Right renal pelvis (tissue), 4 donors: ENCODE data around the gene THSD8. TPM values are rescaled to one million over a fixed set of nuclear protein-coding genes. Genes with fewer than 3 reads are reported as not detected.
"Not testable (repeated sequence)": the region's sequence is repeated elsewhere in the genome, so short reads cannot be mapped to it uniquely, and the experiment has no call there.

Experiments
- DNase-seq, 4 donors: peaks; one replicate each; pipeline ENCODE4 v3.0.0-alpha.2; 2013; ENCODE audit warnings: low read depth in 4 of 4, low spot score in 3 of 4, missing footprints in 1 of 4
- polyA plus RNA-seq, 4 donors: library from polyadenylated mRNA; unstranded; fragments of 120-200 nt; gene quantifications; one replicate each; pipeline ENCODE4 v1.2.1, GENCODE V29; 2013; ENCODE audit not compliant: insufficient read length in 4 of 4

THSD8 gene
- polyA plus RNA-seq, 4 donors = 5.6 to 13.3 (median 7.5) TPM

DNA sequence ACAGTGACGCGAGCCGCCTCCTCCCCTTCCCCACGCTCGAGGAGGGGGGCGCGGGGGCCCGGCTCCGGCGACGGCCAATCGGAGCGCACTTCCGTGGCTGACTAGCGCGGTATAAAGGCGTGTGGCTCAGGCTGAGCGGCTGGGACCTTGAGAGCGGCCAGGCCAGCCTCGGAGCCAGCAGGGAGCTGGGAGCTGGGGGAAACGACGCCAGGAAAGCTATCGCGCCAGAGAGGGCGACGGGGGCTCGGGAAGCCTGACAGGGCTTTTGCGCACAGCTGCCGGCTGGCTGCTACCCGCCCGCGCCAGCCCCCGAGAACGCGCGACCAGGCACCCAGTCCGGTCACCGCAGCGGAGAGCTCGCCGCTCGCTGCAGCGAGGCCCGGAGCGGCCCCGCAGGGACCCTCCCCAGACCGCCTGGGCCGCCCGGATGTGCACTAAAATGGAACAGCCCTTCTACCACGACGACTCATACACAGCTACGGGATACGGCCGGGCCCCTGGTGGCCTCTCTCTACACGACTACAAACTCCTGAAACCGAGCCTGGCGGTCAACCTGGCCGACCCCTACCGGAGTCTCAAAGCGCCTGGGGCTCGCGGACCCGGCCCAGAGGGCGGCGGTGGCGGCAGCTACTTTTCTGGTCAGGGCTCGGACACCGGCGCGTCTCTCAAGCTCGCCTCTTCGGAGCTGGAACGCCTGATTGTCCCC lies 10.4 kb upstream of the THSD8 start, which contains the start of gene JUNB:
TSS of gene JUNB (plus strand) at position 142 of the 706 bp plus-strand sequence. CDS start at position 428, 286 bp downstream.
- peak in 1 of 4 donors; percentile 85 for DNase-seq

DNA sequence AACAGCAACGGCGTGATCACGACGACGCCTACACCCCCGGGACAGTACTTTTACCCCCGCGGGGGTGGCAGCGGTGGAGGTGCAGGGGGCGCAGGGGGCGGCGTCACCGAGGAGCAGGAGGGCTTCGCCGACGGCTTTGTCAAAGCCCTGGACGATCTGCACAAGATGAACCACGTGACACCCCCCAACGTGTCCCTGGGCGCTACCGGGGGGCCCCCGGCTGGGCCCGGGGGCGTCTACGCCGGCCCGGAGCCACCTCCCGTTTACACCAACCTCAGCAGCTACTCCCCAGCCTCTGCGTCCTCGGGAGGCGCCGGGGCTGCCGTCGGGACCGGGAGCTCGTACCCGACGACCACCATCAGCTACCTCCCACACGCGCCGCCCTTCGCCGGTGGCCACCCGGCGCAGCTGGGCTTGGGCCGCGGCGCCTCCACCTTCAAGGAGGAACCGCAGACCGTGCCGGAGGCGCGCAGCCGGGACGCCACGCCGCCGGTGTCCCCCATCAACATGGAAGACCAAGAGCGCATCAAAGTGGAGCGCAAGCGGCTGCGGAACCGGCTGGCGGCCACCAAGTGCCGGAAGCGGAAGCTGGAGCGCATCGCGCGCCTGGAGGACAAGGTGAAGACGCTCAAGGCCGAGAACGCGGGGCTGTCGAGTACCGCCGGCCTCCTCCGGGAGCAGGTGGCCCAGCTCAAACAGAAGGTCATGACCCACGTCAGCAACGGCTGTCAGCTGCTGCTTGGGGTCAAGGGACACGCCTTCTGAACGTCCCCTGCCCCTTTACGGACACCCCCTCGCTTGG lies 9.6 kb upstream of the THSD8 start:
- DNase-seq = no peak

DNA sequence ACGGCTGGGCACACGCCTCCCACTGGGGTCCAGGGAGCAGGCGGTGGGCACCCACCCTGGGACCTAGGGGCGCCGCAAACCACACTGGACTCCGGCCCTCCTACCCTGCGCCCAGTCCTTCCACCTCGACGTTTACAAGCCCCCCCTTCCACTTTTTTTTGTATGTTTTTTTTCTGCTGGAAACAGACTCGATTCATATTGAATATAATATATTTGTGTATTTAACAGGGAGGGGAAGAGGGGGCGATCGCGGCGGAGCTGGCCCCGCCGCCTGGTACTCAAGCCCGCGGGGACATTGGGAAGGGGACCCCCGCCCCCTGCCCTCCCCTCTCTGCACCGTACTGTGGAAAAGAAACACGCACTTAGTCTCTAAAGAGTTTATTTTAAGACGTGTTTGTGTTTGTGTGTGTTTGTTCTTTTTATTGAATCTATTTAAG lies 9.0 kb upstream of the THSD8 start:
- DNase-seq = no peak

DNA sequence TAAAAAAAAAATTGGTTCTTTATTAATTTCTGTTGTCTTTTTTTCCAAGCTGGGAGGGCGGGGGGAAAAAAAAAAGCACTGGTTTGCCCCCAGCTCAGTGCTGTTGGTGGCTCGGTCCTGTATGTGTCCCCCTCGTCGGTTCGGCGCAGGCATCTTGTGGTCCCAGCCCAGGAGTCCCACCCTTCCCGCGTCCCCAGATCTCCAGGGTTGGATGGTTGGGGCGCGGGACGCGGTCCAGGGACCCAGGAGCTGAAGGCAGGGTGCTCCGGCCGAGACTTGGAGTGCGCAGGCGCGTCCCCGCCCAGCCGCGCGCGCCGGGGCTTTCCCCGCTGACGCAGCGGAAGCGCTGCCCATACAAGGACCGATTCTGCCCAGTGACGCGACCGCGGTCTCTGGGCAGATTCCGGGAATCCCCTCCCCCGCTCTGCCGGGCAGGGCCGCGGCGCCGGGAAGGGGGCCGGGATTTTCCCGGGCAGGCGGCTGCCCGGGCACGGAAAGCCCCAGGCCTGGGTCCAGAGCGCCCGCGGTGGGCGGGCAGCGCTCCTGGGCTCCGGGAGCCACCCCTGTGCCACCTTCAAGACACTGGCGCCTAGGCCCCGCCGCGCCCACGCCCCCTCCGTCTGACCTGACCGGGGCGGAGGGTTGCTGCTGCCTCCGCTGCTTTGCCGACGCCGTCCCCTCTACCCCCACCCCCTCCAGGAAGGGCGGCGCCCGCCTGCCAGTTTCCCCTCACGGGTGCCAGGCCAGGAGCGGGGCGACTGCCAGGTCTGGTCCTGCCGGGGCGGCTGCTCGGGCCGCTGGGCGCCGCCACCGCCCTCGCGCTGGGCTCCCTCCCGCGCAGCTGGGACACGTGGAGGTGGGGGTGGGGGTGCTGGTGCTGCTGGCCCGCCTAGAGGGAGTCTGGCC lies 8.3 kb upstream of the THSD8 start:
- peak in 2 of 4 donors; percentile 87 to 94 for DNase-seq

DNA sequence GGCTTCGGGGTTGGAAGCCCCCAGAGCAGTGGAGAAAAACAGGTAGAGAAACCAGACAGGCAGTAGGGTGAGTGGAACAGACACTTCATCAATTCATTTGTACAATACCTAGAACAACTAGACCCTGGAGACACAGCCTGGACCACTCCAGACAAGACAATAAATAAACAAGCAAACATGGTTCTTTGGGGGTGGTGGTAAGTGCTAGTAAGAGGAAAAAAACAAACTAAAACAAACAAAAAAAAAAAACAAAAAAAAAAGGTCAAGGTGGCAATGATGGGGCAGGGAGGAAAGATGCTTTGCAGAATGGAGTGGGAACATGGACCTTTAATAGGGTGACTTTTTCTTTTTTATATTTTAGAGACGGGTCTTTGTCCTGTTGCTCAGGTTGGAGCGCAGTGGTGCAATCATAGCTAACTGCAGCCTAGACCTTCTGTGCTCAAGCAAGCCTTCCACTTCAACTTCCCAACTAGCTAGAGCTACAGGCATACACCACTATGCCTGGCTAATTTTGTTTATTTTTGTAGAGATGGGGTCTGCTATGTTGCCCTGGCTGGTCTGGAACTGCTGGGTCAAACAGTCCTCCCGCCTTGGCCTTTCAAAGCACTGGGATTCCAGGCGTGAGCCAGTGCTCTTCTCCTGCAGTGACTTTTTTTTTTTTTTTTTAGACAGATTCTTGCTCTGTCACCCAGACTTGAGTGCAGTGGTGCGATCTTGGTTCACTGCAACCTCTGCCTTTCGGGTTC lies 7.5 kb upstream of the THSD8 start:
- no peak for DNase-seq

DNA sequence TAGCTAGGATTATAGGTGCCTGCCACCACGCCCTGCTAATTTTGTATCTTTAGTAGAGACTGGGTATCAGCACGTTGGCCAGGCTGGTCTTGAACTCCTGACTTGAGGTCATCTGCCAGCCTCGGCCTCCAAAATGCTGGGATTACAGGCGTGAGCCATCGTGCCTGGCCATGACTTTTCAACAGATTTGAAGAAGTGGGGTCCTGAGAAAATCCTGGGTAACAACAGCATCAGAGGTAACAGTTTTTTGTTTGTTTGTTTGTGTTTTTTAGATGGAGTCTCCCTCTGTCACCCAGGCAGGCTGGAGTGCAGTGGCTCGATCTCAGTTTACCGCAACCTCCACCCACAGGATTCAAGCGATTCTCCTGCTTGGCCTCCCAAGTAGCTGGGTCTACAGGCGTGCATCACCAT lies 6.9 kb upstream of the THSD8 start:
- no peak for DNase-seq

DNA sequence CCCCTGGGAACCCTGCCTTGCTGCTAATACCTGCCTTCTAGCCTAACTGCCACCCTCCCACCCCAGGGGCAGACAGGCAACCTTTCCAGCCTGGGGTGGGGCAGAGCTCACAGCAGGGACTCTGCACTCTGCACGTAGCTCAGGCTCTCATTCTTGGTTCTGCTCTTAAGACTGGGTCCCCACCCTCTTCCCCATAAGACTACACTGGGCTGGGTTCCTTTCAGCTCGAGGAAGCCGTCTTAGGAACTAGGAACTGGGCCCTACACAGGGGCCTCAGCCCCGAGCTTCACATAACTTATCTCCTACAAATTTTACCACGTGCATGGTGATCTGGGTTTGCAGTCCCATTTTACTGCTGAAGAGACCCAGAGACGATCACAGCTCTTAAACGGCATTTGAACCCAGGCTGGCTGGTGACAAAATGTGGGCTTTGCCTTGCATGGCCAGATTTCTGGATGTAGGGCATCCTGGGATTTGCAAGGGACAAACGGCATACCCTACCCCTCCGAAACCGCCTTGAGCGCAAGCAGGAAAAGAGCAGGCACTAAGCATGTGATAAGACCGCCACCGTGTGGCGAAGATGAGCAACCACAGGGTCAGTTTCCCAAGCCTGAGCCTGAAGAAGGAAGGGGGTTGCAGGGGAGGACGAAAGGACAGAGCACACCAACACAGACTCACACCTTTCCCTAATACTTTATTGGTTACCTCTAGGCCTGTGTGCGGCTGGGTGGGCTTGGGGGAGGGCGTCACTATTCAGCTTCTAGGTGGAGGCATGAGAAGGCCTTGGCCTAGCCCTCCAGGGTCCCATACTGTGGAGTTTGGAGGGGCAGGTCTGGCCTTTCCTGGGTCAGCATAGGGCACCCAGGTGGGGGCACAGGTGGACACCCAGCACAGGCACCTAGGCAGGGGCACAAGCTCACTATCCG lies 5.5 kb upstream of the THSD8 start:
- no peak for DNase-seq

DNA sequence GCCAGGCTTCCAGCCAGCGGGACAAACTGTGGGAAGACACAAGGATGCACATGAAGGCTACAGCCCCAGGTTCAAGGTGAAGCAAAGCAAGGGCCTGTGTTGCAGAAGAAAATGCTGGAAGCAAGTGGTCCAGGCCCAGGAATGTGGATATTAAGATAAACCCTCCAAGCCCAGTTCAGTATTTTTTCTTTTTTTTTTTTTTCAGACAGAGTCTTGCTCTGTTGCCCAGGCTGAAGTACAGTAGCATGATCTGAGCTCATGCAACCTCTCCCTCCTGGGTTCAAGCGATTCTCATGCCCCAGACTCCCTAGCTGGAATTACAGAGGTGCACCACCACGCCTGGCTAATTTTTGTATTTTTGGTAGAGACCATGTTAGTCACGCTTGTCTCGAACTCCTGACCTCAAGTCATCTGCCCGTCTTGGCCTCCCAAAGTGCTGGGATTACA lies 4.7 kb upstream of the THSD8 start:
- DNase-seq = no peak

DNA sequence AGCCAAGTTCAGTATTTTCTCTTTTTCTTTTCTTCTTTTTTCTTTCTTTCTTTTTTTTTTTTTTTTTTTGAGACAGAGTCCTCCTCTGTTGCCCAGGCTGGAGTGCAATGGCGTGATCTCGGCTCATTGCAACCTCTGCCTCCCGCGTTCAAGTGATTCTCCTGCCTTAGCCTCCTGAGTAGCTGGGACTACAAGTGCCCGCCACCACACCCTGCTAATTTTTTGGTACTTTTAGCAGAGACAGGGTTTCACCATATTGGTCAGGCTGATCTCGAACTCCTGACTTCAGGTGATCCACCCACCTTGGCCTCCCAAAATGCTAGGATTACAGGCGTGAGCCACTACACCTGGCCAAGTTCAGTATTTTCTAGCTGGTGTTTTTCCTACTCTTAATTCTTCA lies 4.3 kb upstream of the THSD8 start:
- not testable (repeated sequence) for DNase-seq

DNA sequence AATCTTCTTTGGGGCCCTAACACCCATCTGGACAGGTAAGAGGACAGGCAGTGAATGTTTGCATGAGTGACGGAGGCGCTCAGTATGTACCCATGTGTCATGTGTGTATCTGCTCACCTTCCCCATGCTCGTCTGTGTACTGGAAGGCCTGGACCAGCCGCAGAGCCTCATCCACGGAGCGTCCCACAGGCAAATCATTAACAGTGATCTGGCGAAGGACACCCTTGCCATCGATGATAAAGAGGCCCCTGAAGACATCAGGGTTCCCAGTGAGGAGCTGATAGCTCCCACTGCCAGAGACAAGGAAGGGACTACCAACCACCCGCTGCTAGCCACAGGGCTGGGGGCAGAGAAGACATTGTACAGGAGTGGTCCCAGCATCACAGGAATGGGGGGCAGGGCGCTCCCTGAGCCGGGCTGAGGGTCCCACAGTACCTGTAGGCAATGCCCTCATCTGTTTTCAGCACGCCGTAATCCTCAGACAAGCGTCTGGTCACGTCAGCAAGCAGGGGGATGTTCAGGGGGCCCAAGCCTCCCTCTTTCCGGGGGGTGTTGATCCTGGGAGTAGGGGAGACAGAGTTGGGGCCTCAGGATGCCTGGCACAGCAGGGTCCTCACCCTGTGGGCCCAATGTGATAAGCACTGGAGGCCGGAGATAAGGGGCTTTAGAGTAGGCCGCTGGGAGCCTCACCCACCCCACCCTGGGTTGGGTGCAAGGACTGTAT lies 2.0 kb upstream of the THSD8 start:
- DNase-seq = no peak

DNA sequence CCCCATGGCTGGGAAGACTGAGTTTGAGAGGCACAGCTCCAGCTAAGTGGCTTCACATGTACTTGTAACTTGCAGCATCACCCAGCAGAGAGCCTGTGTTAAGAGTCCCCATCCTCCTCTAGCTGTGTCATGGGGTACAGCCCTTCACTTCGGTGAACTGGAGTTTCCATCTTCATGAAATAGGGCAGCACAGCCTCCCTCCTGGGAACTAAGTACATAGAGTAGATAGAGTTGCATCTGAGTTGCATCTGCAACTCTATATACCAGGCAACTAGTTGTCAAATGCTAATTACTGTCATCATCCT lies 1.5 kb upstream of the THSD8 start:
- DNase-seq = no peak

DNA sequence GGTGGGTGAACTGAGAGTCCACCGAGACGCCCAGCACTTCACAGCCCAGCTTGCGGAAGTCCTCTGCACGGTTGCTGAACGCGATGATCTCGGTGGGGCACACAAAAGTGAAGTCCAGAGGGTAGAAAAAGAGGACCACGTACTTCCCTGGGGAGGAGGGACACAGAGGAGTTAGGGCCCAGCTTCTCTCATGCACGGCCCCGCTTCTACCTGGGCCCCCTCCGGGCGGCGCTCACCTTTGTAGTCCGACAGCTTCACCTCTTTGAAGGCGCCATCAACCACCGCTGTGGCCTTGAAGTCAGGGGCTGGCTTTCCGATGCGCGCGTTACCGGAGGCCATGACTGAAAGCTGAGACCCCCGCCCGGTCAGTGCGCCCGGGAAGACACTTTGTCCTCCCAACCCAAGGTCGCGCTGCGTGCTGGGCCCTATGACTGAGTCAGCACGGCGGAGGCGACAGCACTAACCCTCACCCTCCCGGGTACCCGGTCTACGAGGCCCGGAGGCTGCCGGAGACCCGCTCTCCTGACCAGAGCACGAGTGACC lies 875 bp upstream of the THSD8 start:
- DNase-seq = no peak

DNA sequence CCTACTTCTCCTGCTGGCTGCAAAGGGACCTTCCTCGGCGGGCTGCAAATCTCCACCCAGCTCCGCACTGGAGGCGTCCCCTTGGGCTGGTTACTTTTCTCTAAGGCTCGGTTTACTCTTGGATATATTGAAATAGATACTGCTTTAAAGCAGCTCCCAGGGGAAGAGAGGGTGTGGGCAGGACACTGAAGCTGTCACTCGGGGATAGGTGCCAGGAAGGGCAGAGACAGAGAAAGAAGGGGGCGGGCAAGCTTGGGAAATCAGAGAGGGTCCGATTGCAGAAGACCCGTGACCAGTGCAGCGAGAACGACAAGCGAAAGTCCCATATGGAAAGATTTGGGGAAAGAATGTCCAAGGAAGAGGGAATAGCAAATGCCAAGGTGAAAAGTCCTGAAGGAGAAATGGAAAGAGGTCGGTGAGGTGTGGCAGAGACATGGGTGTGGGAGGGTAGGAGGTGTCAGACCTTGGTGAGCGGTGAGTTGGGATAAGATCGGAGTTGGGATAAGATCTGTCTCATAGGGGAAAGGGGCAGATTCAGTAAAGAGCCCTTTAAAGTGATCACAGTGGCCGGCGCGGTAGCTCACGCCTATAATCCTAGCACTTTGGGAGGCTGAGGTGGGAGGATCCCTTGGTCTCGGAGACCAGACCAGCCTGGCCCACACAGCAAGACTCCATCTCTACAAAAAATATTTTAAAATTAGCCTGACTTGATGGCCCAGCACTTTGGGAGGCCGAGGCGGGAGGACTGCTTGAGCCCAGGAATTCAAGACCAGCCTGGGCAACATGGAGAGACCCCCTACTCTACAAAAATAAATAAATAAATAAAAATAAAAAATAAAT lies 618 bp downstream of the THSD8 start:
- no peak for DNase-seq

DNA sequence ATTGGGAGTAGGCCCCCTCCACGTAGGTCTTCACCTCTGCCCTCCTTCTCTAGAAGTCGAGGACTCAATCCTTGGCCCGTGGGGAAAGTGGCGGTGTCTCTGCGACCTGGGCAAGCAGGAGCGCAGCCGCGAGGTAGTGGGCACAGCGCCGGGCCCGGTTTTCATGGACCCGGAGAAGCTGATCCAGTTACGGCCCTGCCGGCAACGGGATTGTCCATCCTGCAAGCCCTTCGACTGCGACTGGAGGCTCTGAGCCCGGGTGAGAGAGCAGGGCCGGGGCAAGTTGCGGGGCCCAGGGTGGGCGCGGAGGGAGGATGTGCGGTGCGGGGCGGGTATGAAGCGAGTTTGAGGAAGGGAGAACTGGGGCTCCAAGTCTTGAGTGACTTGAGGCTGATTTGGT lies 2.2 kb downstream of the THSD8 start:
- no peak for DNase-seq

DNA sequence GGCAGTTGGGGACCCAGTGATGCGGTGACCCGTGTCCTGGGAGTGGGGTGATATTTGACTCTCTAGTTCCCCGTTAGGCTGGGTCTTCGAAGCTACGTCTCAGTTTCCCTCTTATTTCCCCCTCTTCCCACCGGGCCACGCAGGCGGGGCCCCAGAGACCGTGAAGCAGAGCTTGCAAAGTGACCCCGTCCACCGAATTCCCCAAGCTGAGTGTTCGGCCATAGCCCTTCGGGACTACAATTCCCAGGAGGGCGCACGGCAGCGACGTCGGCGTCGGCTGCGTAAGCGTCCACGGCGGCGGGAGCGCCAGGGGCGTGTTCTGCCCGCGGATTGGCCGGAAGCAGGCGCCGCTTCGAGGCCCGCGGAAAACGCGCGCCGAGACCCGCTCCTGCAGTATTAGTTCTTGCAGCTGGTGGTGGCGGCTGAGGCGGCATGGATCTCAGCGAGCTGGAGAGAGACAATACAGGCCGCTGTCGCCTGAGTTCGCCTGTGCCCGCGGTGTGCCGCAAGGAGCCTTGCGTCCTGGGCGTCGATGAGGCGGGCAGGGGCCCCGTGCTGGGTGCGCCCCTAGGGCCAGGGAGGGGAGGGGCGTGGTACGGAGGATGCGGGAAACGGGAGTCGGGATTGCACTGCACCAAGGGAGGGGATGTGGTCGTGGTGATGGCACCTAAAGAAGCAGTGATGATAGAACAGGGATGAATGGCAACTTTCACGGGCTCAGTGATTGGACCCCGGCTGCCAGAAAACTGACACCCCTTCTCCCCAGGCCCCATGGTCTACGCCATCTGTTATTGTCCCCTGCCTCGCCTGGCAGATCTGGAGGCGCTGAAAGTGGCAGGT lies 4.6 kb downstream of the THSD8 start, which contains the start of gene RNASEH2A:
TSS of gene RNASEH2A (plus strand) at position 343 of the 840 bp plus-strand sequence. CDS start at position 433, 90 bp downstream.
- DNase-seq = peak in 1 of 4 donors; percentile 82

DNA sequence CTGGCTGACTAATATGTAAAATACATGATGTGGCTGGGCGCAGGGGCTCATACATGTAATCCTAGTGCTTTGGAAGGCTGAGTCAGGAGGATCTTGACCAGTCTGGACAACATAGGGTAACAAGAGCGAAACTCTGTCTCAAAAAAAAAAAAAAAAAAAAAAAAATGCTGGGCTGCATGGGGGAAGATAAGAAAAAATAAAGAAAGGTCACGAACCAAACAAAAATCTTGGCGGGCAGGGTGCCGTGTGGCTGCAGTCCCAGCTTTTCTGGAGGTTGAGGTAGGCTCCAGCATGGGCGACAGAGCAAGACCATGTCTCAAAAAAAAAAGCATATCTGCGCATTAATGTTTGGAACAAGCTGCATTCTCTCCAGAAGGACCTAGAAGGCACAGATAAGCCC lies 13.2 kb downstream of the THSD8 start:
- no peak for DNase-seq
